ENCODE results near the gene SCIN. TPM values are rescaled to one million over a fixed set of nuclear protein-coding genes. Genes with fewer than 3 reads are reported as not detected.

Gene SCIN
- polyA plus RNA-seq, 1 donor from 2014 or later: 0.53 TPM

GRCh38 chr7:12630513-12630819 is 59.9 kb downstream of the SCIN start:
- no peaks in the 10 kb centered on the region for H3K27me3 ChIP-seq (ENCODE audit: insufficient read depth, low read depth, low read length)
- TF ChIP-seq EZH2 (IDR thresholded peaks at IDR 0.05; ENCODE audit: borderline replicate concordance, insufficient read depth, low read length, poor library complexity, severe bottlenecking) (no peak), SMC3 (conservative IDR thresholded peaks at IDR 0.05; ENCODE audit: poor library complexity) (no peak), TAF1 (IDR thresholded peaks at IDR 0.05; ENCODE audit: low read depth) (no peak), POLR2AphosphoS5 (IDR thresholded peaks at IDR 0.05) (no peak)

GRCh38 chr7:12633582-12633981 is 63.1 kb downstream of the SCIN start:
- H2AFZ ChIP-seq (ENCODE audit: low read depth, low read length): no peak overlapping the region
- H3K4me2 ChIP-seq (ENCODE audit: low read length): no peak overlapping the region
- no peak overlapping the region for H3K9ac ChIP-seq (ENCODE audit: low read length)
- H3K9me2 ChIP-seq (ENCODE audit: insufficient read depth, low read length): no peaks in the 10 kb centered on the region
- no peaks in the 10 kb centered on the region for H3F3A ChIP-seq (ENCODE audit: insufficient read depth, low read length, poor library complexity, severe bottlenecking)
- no peak overlapping the region for H3K27ac ChIP-seq (ENCODE audit: low read length)
- TF ChIP-seq POLR2AphosphoS5 (IDR thresholded peaks at IDR 0.05): no peak
- no peak for TF ChIP-seq CTCF (IDR thresholded peaks at IDR 0.05; ENCODE audit: poor library complexity, severe bottlenecking)
- no peaks in the 10 kb centered on the region for H3K36me3 ChIP-seq (ENCODE audit: insufficient read depth, low read length)
- no peaks in the 10 kb centered on the region for H4K20me1 ChIP-seq (ENCODE audit: insufficient read depth)
- no peak overlapping the region for H3K4me3 ChIP-seq (ENCODE audit: low read length)
- H3K9me3 ChIP-seq (ENCODE audit: low read length): no peaks in the 10 kb centered on the region
- H3K79me2 ChIP-seq (replicated peaks; ENCODE audit: insufficient read depth, low read length): no peaks in the 10 kb centered on the region
- H3K27me3 ChIP-seq (ENCODE audit: insufficient read depth, low read depth, low read length): no peaks in the 10 kb centered on the region

More at GRCh38 chr7:12630513-12630819, 59.9 kb downstream of the SCIN start:
- Histone ChIP-seq H3K79me2 (replicated peaks; ENCODE audit: insufficient read depth, low read length) (no peaks in the 10 kb centered on the region), H4K20me1 (ENCODE audit: insufficient read depth) (no peaks in the 10 kb centered on the region), H3K27ac (ENCODE audit: low read length) (no peak overlapping the region), H3K4me2 (ENCODE audit: low read length) (no peak overlapping the region), H3K36me3 (ENCODE audit: insufficient read depth, low read length) (no peaks in the 10 kb centered on the region), H3K9me2 (ENCODE audit: insufficient read depth, low read length) (no peaks in the 10 kb centered on the region), H3K9ac (ENCODE audit: low read length) (no peak overlapping the region), H3K9me3 (ENCODE audit: low read length) (no peaks in the 10 kb centered on the region), H3F3A (ENCODE audit: insufficient read depth, low read length, poor library complexity, severe bottlenecking) (no peaks in the 10 kb centered on the region), H2AFZ (ENCODE audit: low read depth, low read length) (no peak overlapping the region), H3K4me3 (ENCODE audit: low read length) (no peak overlapping the region)

- no peak overlapping the region for H2AFZ ChIP-seq (ENCODE audit: low read depth, low read length)
Observed at GRCh38 chr7:12635830-12636229, 65.3 kb downstream of the SCIN start.

More at GRCh38 chr7:12635830-12636229, 65.3 kb downstream of the SCIN start:
- Histone ChIP-seq H3K9ac (ENCODE audit: low read length) (no peak overlapping the region), H3K36me3 (ENCODE audit: insufficient read depth, low read length) (no peaks in the 10 kb centered on the region), H3K4me3 (ENCODE audit: low read length) (no peak overlapping the region), H3K4me2 (ENCODE audit: low read length) (no peak overlapping the region), H3F3A (ENCODE audit: insufficient read depth, low read length, poor library complexity, severe bottlenecking) (no peaks in the 10 kb centered on the region), H3K9me3 (ENCODE audit: low read length) (no peaks in the 10 kb centered on the region), H3K79me2 (replicated peaks; ENCODE audit: insufficient read depth, low read length) (no peaks in the 10 kb centered on the region), H3K9me2 (ENCODE audit: insufficient read depth, low read length) (no peaks in the 10 kb centered on the region), H4K20me1 (ENCODE audit: insufficient read depth) (no peaks in the 10 kb centered on the region), H3K27ac (ENCODE audit: low read length) (no peak overlapping the region), H3K27me3 (ENCODE audit: insufficient read depth, low read depth, low read length) (no peaks in the 10 kb centered on the region)
- TF ChIP-seq POLR2AphosphoS5 (IDR thresholded peaks at IDR 0.05): no peak
- no peak for TF ChIP-seq SMC3 (conservative IDR thresholded peaks at IDR 0.05; ENCODE audit: poor library complexity)
- no peak for TF ChIP-seq CTCF (IDR thresholded peaks at IDR 0.05; ENCODE audit: poor library complexity, severe bottlenecking)
- TF ChIP-seq REST (IDR thresholded peaks at IDR 0.05; ENCODE audit: borderline replicate concordance): no peak
- TF ChIP-seq MXI1 (conservative IDR thresholded peaks at IDR 0.05; ENCODE audit: poor library complexity, severe bottlenecking): no peak
- TF ChIP-seq EZH2 (IDR thresholded peaks at IDR 0.05; ENCODE audit: borderline replicate concordance, insufficient read depth, low read length, poor library complexity, severe bottlenecking): no peak
- TF ChIP-seq RAD21 (conservative IDR thresholded peaks at IDR 0.05): no peak
- TF ChIP-seq EP300 (conservative IDR thresholded peaks at IDR 0.05; ENCODE audit: poor library complexity, severe bottlenecking): no peak
- TF ChIP-seq TAF1 (IDR thresholded peaks at IDR 0.05; ENCODE audit: low read depth): no peak

Measured in neural cell (in vitro differentiated cells).